B cell (primary cell): ENCODE data around the gene RFX8. TPM values are rescaled to one million over a fixed set of nuclear protein-coding genes. Genes with fewer than 3 reads are reported as not detected.

Experiments used
- ATAC-seq: fragments of 200-7000 bp; cut with Tn5 transposase; one replicate; pipeline ENCODE4 v1.10.0; 2021; ENCODE audit warnings: low read depth, mild to moderate bottlenecking, moderate number of reproducible peaks, moderate library complexity
- CTCF ChIA-PET: fragments of 350-600 bp; sonication (Branson Sonifier 250); formaldehyde crosslinking; loops from one replicate; lab custom pipeline; 2021; ENCODE audit warnings: antibody characterized with exemption, inconsistent platforms; lab: Charles Lee
- POLR2A ChIA-PET: fragments of 350-600 bp; sonication (Branson Sonifier 250); formaldehyde crosslinking; loops from one replicate; lab custom pipeline; 2021; ENCODE audit warnings: antibody characterized with exemption; lab: Charles Lee
- DNase-seq: peaks from one replicate; pipeline ENCODE4 v3.0.0; 2013
- H2AFZ ChIP-seq: 2 replicates; pipeline ENCODE4 v1.6.1; 2012; ENCODE audit warnings: mild to moderate bottlenecking, low read depth, low read length; ENCODE audit not compliant: insufficient read depth, poor library complexity, severe bottlenecking
- H3K27ac ChIP-seq, 2 donors: 1 replicate in 1 of 2; 2 replicates in 1 of 2; pipeline ENCODE4 v1.5.1; 2012 to 2013; ENCODE audit warnings: low read length in 2 of 2, mild to moderate bottlenecking in 2 of 2, moderate library complexity in 1 of 2
- H3K27me3 ChIP-seq, 4 experiments: fragments of 200-600 bp in 1 of 4; sonication (generic) in 1 of 4; replicated peaks in 1 of 4; 1 replicate in 2 of 4; 2 replicates in 2 of 4; pipeline versions ENCODE4 v1.6.1 to v1.7.0; 2013 to 2016; ENCODE audit warnings: low read length in 3 of 4, mild to moderate bottlenecking in 2 of 4, mixed read lengths in 1 of 4, moderate library complexity in 1 of 4; ENCODE audit not compliant: insufficient read depth in 4 of 4, control insufficient read depth in 3 of 4; ENCODE audit errors: control extremely low read depth in 1 of 4
- H3K36me3 ChIP-seq, 2 experiments: replicated peaks in 1 of 2; 1 replicate in 1 of 2; 2 replicates in 1 of 2; pipeline versions ENCODE4 v1.6.1 to v1.7.1; 2013; ENCODE audit warnings: low read length in 1 of 2; ENCODE audit not compliant: insufficient read depth in 2 of 2, control insufficient read depth in 1 of 2; ENCODE audit errors: control extremely low read depth in 1 of 2, extremely low read depth in 1 of 2
- H3K4me1 ChIP-seq, 2 donors: fragments of 200-600 bp in 1 of 2; sonication (generic) in 1 of 2; 1 replicate in 1 of 2; 2 replicates in 1 of 2; pipeline versions ENCODE4 v1.5.1 to v1.6.1; 2013 to 2017; ENCODE audit warnings: low read length in 2 of 2; ENCODE audit not compliant: control insufficient read depth in 2 of 2, insufficient read depth in 2 of 2
- H3K4me2 ChIP-seq: replicated peaks from 2 replicates; pipeline ENCODE3; 2012; ENCODE audit warnings: mild to moderate bottlenecking, low read depth, low read length; ENCODE audit not compliant: poor library complexity, severe bottlenecking
- H3K4me3 ChIP-seq, 5 experiments: fragments of 200-600 bp in 1 of 5; sonication (generic) in 1 of 5; 1 replicate in 3 of 5; 2 replicates in 2 of 5; pipeline versions ENCODE4 v1.5.1 to v1.7.0; 2011 to 2016; ENCODE audit warnings: low read length in 4 of 5, mild to moderate bottlenecking in 4 of 5, low read depth in 2 of 5, control low read depth in 1 of 5, moderate library complexity in 1 of 5; ENCODE audit not compliant: insufficient read depth in 1 of 5; ENCODE audit errors: control extremely low read depth in 1 of 5, extremely low read depth in 1 of 5
- H3K79me2 ChIP-seq: fragments of 200-600 bp; sonication (generic); one replicate; pipeline ENCODE4 v1.6.0; 2016; ENCODE audit warnings: low read length; ENCODE audit not compliant: control insufficient read depth, insufficient read depth
- H3K9ac ChIP-seq: fragments of 200-600 bp; sonication (generic); 2 replicates; pipeline ENCODE4 v1.6.1; 2017; ENCODE audit warnings: mild to moderate bottlenecking, low read length, moderate library complexity
- H3K9me3 ChIP-seq, 3 donors: one replicate each; pipeline versions ENCODE4 v1.6.1 to v1.7.1; 2013; ENCODE audit warnings: low read length in 2 of 3; ENCODE audit not compliant: control insufficient read depth in 2 of 3, insufficient read depth in 1 of 3; ENCODE audit errors: control extremely low read depth in 1 of 3
- H4K20me1 ChIP-seq: 2 replicates; pipeline ENCODE4 v1.6.0; 2012; ENCODE audit warnings: mild to moderate bottlenecking, low read length; ENCODE audit not compliant: insufficient read depth, control insufficient read depth, poor library complexity, severe bottlenecking
- H3K27ac Mint-ChIP-seq: one replicate; pipeline ENCODE4 v1.8.0; 2021; ENCODE audit warnings: mixed read lengths
- H3K27me3 Mint-ChIP-seq: one replicate; pipeline ENCODE4 v1.8.0; 2021; ENCODE audit warnings: mixed read lengths
- H3K4me1 Mint-ChIP-seq: one replicate; pipeline ENCODE4 v1.8.0; 2021; ENCODE audit warnings: mixed read lengths
- H3K4me3 Mint-ChIP-seq: one replicate; pipeline ENCODE4 v1.8.0; 2021; ENCODE audit warnings: mixed read lengths
- H3K9me3 Mint-ChIP-seq: one replicate; pipeline ENCODE4 v1.8.0; 2022; ENCODE audit warnings: mixed read lengths; ENCODE audit not compliant: insufficient read depth
- CTCF ChIP-seq: fragments of 200-600 bp; IDR thresholded peaks from one replicate; pipeline ENCODE4 v1.8.0; 2022; ENCODE audit warnings: antibody characterized with exemption, mild to moderate bottlenecking
- EZH2 ChIP-seq: IDR thresholded peaks from 2 replicates; pipeline ENCODE4 v1.6.1; 2012; ENCODE audit warnings: borderline replicate concordance, low read depth, mild to moderate bottlenecking, moderate library complexity, low read length; ENCODE audit not compliant: insufficient read depth, poor library complexity, severe bottlenecking
- WGBS: methylation state at CpG from one replicate; pipeline ENCODE4 v1.1.5; 2013; ENCODE audit warnings: missing lambda C conversion rate; ENCODE audit not compliant: insufficient coverage; 5-methylcytosine and 5-hydroxymethylcytosine counted together
- intact Hi-C: fragments of 100-400 bp; cut with micrococcal nuclease; formaldehyde crosslinking; loops from one replicate; pipeline ENCODE4 v1.10.0; 2022
- polyA plus RNA-seq: library from polyadenylated mRNA; depleted of rRNA; stranded (reverse); fragments of >200 nt; gene quantifications from 2 replicates; pipeline ENCODE4 v1.2.3, GENCODE V29; 2012
- total RNA-seq, 2 donors: library from RNA; stranded (reverse); fragments of 120-200 nt in 1 of 2; gene quantifications; 1 replicate in 1 of 2; 2 replicates in 1 of 2; pipeline versions ENCODE4 v1.2.3 to v1.2.4, GENCODE V29; 2013 to 2022

RFX8 gene
- total and polyA plus RNA-seq, 2 donors (not counting 1 experiment from before 2014, with no cell fraction given) = not detected

- peaks cover 0 to 5% (median 0%) of the 10 kb centered on the region in 4 experiments for H3K27me3 ChIP-seq
- no peaks in the 10 kb centered on the region for H3K36me3 ChIP-seq
- H3K4me2 ChIP-seq = no peak overlapping the region
- DNase-seq (no peak), ATAC-seq (no peak)
- H3K4me1 Mint-ChIP-seq = no peaks in the 10 kb centered on the region
- intact Hi-C loops = loop anchor here (5.0 kb wide), 1 partner anchor 281 kb away; the partner anchor contains the start of gene MAP4K4
- WGBS = 87% methylated on average over 3 of the region's 3 CpGs
- peaks cover 0 to 10% (median 7%) of the 10 kb centered on the region in 3 donors for H3K9me3 ChIP-seq
- no peaks in the 10 kb centered on the region for H3K9me3 Mint-ChIP-seq
- no peak overlapping the region for H3K27ac Mint-ChIP-seq
- no peak overlapping the region for H3K9ac ChIP-seq
- H2AFZ ChIP-seq = no peak overlapping the region
- no peaks in the 10 kb centered on the region for H3K79me2 ChIP-seq
- CTCF ChIA-PET = interaction anchor here (1.2 to 8.8 kb wide), 5 partner anchors 53 to 825 kb away, joined by 3 to 288 read pairs (median 4); no protein-coding TSS in a partner anchor
- no peaks in the 10 kb centered on the region for H3K4me1 ChIP-seq
- H3K4me3 ChIP-seq = no peak overlapping the region
- H3K27me3 Mint-ChIP-seq = peaks cover 13% of the 10 kb centered on the region
- H3K4me3 Mint-ChIP-seq = no peak overlapping the region
- POLR2A ChIA-PET = no interaction called here
- no peaks in the 10 kb centered on the region for H4K20me1 ChIP-seq
- H3K27ac ChIP-seq = no peak overlapping the region
- TF ChIP-seq CTCF (no peak), EZH2 (no peak)
Observed at GRCh38 chr2:101415884-101416283, 59.0 kb downstream of the RFX8 start.

- H3K27ac Mint-ChIP-seq = no peak overlapping the region
- DNase-seq (no peak), ATAC-seq (no peak)
- H3K27me3 Mint-ChIP-seq = peaks cover 15% of the 10 kb centered on the region
- Histone ChIP-seq H3K27ac (no peak overlapping the region), H3K9me3 (peaks cover 0 to 10% (median 7%) of the 10 kb centered on the region in 3 donors), H3K4me2 (no peak overlapping the region), H4K20me1 (no peaks in the 10 kb centered on the region), H3K79me2 (no peaks in the 10 kb centered on the region), H3K27me3 (peaks cover 0 to 5% (median 0%) of the 10 kb centered on the region in 4 experiments), H3K4me1 (no peaks in the 10 kb centered on the region), H3K36me3 (no peaks in the 10 kb centered on the region), H2AFZ (no peak overlapping the region), H3K4me3 (no peak overlapping the region), H3K9ac (no peak overlapping the region)
- POLR2A ChIA-PET = no interaction called here
- TF ChIP-seq EZH2 (no peak), CTCF (no peak)
- no CpG with 5 or more reads among the region's 2 CpGs for WGBS
- intact Hi-C loops = loop anchor here (5.0 kb wide), 1 partner anchor 282 kb away; the partner anchor contains the start of gene MAP4K4
- H3K4me1 Mint-ChIP-seq = no peaks in the 10 kb centered on the region
- H3K9me3 Mint-ChIP-seq = no peaks in the 10 kb centered on the region
- no peak overlapping the region for H3K4me3 Mint-ChIP-seq
- CTCF ChIA-PET = interaction anchor here (1.5 to 1.7 kb wide), 2 partner anchors 64 to 74 kb away, joined by 4 to 9 read pairs; no protein-coding TSS in a partner anchor
Observed at GRCh38 chr2:101415220-101415619, 59.7 kb downstream of the RFX8 start.
